NK-92 (cell line): Measurements from ENCODE around the gene SLC12A5.

Experiments
- DNase-seq: peaks from one replicate; lab custom pipeline; 2025; ENCODE audit not compliant: unreplicated experiment; lab: John Stamatoyannopoulos, UW

The SLC12A5 gene

DNA sequence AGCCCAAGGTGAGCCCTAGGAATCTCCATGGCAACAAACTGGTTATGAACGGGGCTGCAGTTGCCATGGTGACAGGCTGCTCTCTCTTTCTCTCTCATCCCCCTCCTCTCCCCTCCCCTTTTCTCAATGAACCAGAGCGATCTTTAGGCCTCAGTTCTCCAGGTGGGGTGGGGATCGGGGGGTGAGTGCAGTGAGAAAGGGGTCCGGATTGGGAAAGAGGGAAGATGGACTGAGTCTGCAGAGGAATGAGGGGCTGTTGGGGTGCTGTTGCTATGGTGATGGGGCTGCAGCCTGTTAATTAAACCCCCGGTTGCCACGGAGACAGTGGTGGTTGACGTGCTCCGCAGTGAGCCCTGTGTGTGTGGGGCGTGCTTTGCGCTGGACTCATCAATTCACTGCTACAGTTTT lies 3.6 kb upstream of the SLC12A5 start:
- no peak for DNase-seq

- DNase-seq = no peak
These were observed 1.7 kb upstream of the SLC12A5 start for GRCh38 chr20:46027245-46027853.

DNA sequence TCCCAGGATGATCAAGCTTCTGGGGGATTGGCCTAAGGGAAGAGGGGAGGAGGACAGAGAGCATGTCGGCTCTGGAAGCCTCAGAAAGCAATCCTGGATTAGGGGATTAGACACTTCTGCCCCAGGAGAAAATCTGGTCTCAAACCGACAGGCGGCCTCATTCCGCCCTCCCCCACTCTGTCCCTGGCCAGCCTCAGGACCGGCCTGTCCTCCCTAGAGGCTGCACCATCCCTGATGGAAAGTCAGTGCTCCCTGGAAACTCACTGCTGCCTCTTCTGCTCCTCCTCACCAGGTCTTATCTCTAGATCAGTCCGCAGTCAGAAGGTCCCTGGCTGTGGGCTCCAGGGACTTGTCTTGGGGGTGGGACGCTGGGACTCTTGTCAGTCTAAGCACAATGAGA lies 905 bp upstream of the SLC12A5 start:
- DNase-seq = no peak

GRCh38 chr20:46030284-46031013 lies 1.4 kb downstream of the SLC12A5 start:
- no peak for DNase-seq

DNA sequence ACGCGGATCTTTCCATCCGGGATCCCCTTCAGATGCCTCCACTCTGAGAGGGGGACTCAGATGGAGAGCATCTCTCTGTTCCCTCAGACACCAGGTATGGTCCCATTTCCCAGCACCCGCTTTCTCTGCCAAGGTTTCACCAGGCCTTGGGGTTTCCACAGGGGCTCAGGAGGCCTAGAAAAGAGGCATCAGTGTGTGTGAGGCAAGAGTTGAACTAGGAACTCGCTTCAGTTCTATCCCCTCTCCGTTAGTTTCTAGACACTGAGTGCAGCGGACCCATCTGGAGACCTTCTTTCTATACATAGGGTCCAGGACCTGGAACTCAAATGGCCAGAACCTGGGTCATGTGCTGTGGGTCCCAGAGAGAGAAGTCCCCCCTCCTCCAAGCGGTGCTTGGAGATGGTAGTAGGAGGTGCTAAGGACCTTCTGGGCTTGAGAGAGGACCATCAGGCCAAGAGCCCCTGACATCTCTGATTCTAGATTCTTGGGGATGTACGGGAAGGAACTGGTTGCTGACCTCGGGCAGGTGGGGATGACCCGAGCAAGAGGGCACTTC lies 2.1 kb downstream of the SLC12A5 start:
- DNase-seq = no peak

DNA sequence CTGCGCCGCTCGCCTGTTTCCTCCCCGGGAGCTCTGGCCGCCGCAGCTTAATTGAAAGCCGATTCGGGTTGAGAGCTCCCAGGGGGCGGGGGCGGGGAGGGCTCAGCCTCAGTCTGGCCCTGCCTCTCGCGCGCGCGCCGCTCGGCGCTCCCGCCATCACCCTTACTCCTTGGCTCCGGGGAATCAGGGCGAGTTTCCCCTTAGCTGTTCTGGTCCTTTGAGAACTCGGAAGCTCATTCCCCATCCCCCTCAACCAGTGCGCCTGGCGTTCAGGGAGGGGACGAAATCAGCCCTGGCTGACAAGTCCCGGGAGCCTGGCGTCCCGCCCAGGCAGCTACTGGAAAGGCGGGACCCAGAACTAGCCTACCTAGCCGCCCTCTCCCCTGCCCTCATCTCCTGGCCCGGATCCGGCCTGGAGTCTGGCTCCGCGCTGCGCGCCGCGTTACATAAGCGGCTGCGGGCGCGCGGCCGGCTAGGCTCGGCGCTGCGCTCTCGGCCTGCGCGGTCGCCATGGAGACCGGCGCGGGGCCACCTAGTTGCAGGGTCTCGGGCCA lies 2.8 kb downstream of the SLC12A5 start:
- no peak for DNase-seq

DNA sequence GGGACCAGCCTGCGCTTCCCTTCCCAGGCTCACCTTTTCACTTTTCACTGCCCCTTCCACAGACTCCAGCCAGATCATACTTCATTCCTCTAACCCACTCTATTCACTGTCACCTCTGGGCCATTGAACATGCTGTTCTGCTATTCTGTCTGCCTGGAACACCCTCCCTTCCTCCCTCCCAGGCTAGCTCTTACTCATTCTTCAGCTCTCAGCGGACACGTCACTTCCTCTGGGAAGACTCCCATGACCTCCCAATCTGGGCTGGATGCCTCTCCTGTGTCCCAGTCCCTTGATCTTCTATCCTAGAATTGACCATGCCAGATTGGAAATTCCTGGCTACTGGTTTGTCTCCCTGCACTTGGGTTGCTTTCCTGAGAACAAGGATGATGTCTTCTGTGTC lies 5.0 kb downstream of the SLC12A5 start:
- no peak for DNase-seq

- DNase-seq = no peak
These were observed 6.2 kb downstream of the SLC12A5 start for GRCh38 chr20:46035253-46035652.

DNA sequence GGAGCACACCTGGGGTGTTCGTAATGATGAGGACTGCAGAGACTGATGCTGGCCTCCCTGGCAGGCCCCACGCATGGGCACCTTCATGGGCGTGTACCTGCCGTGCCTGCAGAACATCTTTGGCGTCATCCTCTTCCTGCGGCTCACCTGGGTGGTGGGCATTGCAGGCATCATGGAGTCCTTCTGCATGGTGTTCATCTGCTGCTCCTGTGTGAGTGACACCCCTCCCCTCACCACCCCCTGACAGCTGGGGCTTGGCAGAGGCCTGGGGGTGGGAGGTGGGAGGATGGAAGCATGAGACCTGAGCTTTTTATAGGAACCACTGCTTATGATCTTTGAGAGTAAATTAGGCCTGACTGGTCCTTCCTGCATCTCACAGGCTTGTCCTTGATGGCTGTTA lies 6.7 kb downstream of the SLC12A5 start:
- no peak for DNase-seq

GRCh38 chr20:46036370-46036769 lies 7.4 kb downstream of the SLC12A5 start:
- DNase-seq = no peak

DNA sequence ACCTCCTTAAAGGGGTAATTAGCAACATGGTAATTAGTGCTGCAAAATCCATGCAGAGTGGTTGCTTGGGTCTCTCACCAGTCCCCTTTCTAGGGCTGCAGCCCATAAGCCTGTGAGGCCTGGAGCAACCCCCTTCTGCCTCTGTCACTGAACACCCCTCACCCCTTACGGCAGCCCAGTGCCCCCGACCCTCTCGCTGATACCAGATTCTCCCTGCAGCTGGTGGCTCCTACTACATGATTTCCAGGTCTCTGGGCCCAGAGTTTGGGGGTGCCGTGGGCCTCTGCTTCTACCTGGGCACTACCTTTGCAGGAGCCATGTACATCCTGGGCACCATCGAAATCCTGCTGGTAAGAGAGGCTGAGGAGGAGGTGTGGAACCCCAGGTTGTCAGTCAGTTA lies 8.0 kb downstream of the SLC12A5 start:
- no peak for DNase-seq

GRCh38 chr20:46040902-46041535 lies 12.0 kb downstream of the SLC12A5 start:
- no peak for DNase-seq

GRCh38 chr20:46043556-46043955 lies 14.5 kb downstream of the SLC12A5 start:
- DNase-seq = no peak

DNA sequence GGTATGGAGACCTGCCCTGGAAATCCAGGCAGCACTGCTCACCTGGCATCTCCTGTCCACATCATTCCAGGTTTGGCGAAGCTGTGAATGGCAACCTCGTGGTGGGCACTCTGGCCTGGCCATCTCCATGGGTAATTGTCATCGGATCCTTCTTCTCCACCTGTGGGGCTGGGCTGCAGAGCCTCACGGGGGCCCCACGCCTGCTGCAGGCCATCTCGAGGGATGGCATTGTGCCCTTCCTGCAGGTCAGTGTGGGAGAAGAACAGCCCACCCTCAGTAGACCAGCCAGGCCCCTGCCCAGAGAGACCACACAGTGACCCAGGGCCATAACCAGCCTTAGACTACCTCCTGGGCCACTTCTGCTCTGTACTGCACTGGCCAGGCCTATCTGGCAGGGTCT lies 15.9 kb downstream of the SLC12A5 start:
- DNase-seq = no peak

DNA sequence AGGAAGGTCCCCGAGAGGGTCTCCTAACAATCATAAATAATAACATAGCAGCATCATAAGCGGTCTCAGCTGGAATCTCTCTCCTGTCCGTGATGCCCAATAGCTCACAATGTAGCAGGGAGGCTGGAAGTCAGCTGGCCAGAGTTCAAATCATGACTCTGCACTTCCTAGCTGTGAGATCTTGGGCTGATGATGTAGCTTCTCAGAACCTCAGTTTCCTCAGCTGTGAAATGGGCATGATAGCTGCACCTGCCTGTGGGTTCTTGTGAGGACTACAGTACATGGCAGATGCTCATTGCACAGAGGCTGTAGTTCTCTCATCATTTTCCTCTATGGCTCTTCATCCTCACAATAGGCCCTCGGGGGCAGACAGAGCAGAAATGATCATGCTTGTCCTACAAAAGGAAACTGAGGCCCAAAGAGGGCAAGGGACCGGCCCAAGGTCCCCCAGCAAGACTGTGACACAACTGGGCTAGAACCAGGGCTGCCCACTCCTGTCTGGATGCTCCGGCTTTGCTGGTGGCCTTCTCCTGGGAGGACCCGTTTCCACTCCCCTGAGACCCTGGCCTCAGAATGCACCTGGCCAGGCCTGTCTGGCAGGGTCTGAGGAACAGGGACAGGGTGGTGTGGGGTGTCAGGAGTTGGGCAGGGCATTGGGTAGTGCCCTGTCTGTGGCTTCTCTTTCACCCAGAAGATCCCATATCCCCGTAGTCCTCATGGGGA lies 17.7 kb downstream of the SLC12A5 start:
- DNase-seq = no peak

DNA sequence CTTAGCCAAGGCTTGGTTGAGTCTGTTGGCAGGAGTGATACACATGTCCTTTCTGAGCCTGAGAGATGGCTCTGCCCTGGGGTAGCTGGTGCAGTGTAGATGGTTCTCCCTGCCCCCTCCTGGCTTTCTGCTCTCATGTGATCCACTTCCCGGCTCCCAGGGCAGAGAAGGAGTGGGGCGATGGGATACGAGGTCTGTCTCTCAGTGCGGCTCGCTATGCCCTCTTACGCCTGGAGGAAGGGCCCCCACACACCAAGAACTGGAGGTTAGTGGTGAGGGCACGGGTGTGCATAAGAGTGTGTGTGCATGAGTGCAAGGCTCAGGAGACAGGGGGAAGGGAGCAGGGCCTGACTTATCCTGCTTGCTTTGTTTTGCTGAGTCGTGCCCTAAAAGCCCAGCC lies 18.8 kb downstream of the SLC12A5 start:
- no peak for DNase-seq

- no peak for DNase-seq
These were observed 20.2 kb downstream of the SLC12A5 start for GRCh38 chr20:46049190-46049589.

DNA sequence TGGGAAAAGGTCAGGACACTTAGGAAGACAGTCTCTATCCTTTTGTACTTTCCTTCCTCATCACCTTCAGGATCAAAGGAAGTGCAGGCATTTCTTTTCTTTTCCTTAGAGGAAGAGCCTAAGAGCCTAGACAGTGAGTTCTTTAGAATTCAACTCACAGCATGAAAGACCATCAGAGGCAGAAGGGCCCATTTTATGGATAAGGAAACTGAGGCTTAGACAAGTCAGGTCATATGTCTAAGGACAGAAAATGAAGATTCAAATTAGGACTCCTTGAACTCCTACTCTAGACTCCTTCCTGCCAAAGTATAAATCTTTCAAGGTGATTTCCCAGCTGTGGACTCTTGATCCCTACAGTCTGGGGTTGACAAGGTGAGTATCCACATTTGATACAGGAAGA lies 20.8 kb downstream of the SLC12A5 start:
- DNase-seq = no peak

DNA sequence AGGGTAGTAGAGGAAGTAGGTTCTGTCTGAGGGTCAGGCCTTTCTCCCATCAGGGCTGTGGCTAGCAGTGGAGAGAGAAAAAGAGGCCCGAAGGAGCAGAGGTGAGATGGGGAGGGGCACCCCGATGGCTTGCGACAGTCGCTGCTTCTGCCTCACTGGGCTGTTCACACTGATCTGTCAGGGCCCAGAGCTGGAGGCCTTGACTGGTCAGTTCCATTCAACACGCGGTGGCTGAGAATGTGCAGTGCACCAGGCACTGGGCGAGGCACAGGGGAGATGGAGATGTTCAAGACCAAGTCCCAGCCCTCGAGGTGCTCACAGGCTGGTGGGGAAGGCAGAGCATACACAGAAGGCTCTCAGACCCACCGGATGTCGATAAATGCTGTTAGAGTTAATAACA lies 21.4 kb downstream of the SLC12A5 start:
- no peak for DNase-seq

- DNase-seq = no peak
These were observed 21.9 kb downstream of the SLC12A5 start for GRCh38 chr20:46050885-46051284.
